Measurements from ENCODE around the gene HBS1L. TPM values are rescaled to one million over a fixed set of nuclear protein-coding genes. Genes with fewer than 3 reads are reported as not detected.

HBS1L gene
- total and polyA plus RNA-seq, 4 donors, result 32.7 to 89.0 (median 52.2) TPM

DNA sequence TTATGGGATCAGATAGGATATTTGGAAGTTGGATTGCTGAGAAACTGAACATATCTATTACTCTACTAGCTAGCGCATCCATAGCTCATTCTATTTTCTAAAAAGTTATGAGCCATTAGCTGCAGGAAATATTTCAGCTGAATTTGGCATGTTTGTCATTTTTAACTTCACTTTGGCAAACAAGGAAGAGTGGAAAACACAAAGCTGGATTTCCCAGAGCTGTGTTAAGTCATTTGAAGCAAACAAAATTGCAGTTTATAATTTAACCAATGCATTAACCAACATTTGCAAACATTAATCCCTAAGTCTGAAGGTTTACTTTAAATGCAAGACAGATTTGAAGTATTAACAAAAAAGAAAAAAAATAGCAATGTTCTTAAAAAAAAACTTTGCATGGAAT lies 105.9 kb downstream of the HBS1L start:
- no peaks in the 10 kb centered on the region for H3K27me3 ChIP-seq (ENCODE audit: control insufficient read depth in 4 of 4, insufficient read depth in 4 of 4, low read length in 3 of 4)
- H3K9ac ChIP-seq (ENCODE audit: low read depth in 1 of 2, low read length in 2 of 2), result peak overlapping the region; percentile 86 to 92
- H3K9me3 ChIP-seq (ENCODE audit: control insufficient read depth in 4 of 4, low read length in 3 of 4), result no peaks in the 10 kb centered on the region
- WGBS, result 47% methylated on average over 1 of the region's 1 CpG
- TF ChIP-seq FOXA1 (IDR thresholded peaks at IDR 0.05), result no peak
- TF ChIP-seq, protein P1, sequence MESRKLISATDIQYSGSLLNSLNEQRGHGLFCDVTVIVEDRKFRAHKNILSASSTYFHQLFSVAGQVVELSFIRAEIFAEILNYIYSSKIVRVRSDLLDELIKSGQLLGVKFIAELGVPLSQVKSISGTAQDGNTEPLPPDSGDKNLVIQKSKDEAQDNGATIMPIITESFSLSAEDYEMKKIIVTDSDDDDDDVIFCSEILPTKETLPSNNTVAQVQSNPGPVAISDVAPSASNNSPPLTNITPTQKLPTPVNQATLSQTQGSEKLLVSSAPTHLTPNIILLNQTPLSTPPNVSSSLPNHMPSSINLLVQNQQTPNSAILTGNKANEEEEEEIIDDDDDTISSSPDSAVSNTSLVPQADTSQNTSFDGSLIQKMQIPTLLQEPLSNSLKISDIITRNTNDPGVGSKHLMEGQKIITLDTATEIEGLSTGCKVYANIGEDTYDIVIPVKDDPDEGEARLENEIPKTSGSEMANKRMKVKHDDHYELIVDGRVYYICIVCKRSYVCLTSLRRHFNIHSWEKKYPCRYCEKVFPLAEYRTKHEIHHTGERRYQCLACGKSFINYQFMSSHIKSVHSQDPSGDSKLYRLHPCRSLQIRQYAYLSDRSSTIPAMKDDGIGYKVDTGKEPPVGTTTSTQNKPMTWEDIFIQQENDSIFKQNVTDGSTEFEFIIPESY (IDR thresholded peaks at IDR 0.05), result no peak
- peak in 1 of 2 donors; percentile 27 for TF ChIP-seq RXRA (IDR thresholded peaks at IDR 0.05)
- peak in 1 of 2 donors; percentile 9 for TF ChIP-seq JUND (IDR thresholded peaks at IDR 0.05)
- peak; percentile 43 for TF ChIP-seq TAF1 (conservative IDR thresholded peaks at IDR 0.05)
- TF ChIP-seq YY1 (IDR thresholded peaks at IDR 0.05), result peak; percentile 48
- peak; percentile 35 to 46 for TF ChIP-seq HNF4A (conservative IDR thresholded peaks at IDR 0.05)
- peak; percentile 70 for TF ChIP-seq REST (IDR thresholded peaks at IDR 0.05)
- no peak for TF ChIP-seq ATF3 (IDR thresholded peaks at IDR 0.05)
- peak overlapping the region; percentile 63 to 94 (median 79) for H3K4me3 ChIP-seq (ENCODE audit: low read depth in 1 of 3, low read length in 3 of 3)
- no peak for DNase-seq (ENCODE audit: low spot score)
- peaks cover 0 to 1% (median 0%) of the 10 kb centered on the region in 4 donors for H3K36me3 ChIP-seq (ENCODE audit: control insufficient read depth in 4 of 4, insufficient read depth in 3 of 4, low read depth in 1 of 4, low read length in 3 of 4)
- H3K27ac ChIP-seq (ENCODE audit: low read depth in 1 of 2, low read length in 2 of 2), result peak overlapping the region; percentile 80 to 84
- peaks cover 8 to 52% (median 31%) of the 10 kb centered on the region in 4 donors for H3K4me1 ChIP-seq (ENCODE audit: control insufficient read depth in 4 of 4, insufficient read depth in 4 of 4, low read length in 3 of 4)

DNA sequence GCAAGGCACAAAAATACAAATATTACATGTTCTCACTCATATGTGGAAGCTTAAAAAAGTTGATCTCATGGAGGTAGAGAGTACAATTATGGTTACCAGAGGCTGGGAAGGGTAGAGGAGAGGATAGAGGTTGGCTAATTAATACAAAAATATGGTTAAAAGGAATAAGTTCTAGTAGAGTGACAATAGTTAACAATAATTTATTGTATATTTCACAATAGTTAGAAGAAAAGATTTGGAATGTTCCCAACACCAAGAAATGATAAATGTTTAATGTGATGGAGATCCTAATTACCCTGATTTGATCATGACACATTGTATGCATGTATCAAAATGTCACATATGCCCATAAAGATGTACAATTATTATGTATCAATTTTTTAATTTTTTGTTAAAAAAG lies 106.5 kb downstream of the HBS1L start:
- peaks cover 8 to 56% (median 34%) of the 10 kb centered on the region in 4 donors for H3K4me1 ChIP-seq (ENCODE audit: control insufficient read depth in 4 of 4, insufficient read depth in 4 of 4, low read length in 3 of 4)
- peaks cover 0 to 3% (median 0%) of the 10 kb centered on the region in 4 donors for H3K36me3 ChIP-seq (ENCODE audit: control insufficient read depth in 4 of 4, insufficient read depth in 3 of 4, low read depth in 1 of 4, low read length in 3 of 4)
- H3K9ac ChIP-seq (ENCODE audit: low read depth in 1 of 2, low read length in 2 of 2), result peak overlapping the region; percentile 86 to 92
- H3K27ac ChIP-seq (ENCODE audit: low read depth in 1 of 2, low read length in 2 of 2), result peak overlapping the region; percentile 80 to 84
- H3K27me3 ChIP-seq (ENCODE audit: control insufficient read depth in 4 of 4, insufficient read depth in 4 of 4, low read length in 3 of 4), result no peaks in the 10 kb centered on the region
- no peaks in the 10 kb centered on the region for H3K9me3 ChIP-seq (ENCODE audit: control insufficient read depth in 4 of 4, low read length in 3 of 4)
- peak overlapping the region; percentile 63 to 94 (median 79) for H3K4me3 ChIP-seq (ENCODE audit: low read depth in 1 of 3, low read length in 3 of 3)
- TF ChIP-seq HNF4G (IDR thresholded peaks at IDR 0.05), result no peak
- TF ChIP-seq JUND (IDR thresholded peaks at IDR 0.05), result no peak
- no peak for TF ChIP-seq NR2F2 (IDR thresholded peaks at IDR 0.05)
- TF ChIP-seq, protein P1 (IDR thresholded peaks at IDR 0.05), result no peak
- TF ChIP-seq TAF1 (conservative IDR thresholded peaks at IDR 0.05), result no peak
- TF ChIP-seq CTCF (IDR thresholded peaks at IDR 0.05; ENCODE audit: low read depth, low read length, missing input control), result no peak
- no peak for TF ChIP-seq SP1 (IDR thresholded peaks at IDR 0.05)
- TF ChIP-seq REST (IDR thresholded peaks at IDR 0.05), result no peak
- no peak for DNase-seq (ENCODE audit: low spot score)

Measured in liver (tissue), 9 donors.